SK-N-SH treated with all-trans-retinoic acid at 6 μM for 48 hours (cell line): Measurements from ENCODE around the gene RPP38.

Experiments used
- ATAC-seq: fragments of 200-7000 bp; cut with Tn5 transposase; 3 replicates; pipeline ENCODE4 v1.9.1; 2020; ENCODE audit warnings: mild to moderate bottlenecking, moderate library complexity
- ARNTL ChIP-seq: fragments of 450-650 bp; formaldehyde crosslinking; IDR thresholded peaks from 2 replicates; pipeline ENCODE4 v1.5.0; 2020; ENCODE audit warnings: low read depth, mild to moderate bottlenecking, moderate library complexity, borderline replicate concordance
- BACH2 ChIP-seq: fragments of 250-450 bp; sonication (Bioruptor Pico); IDR thresholded peaks from 2 replicates; pipeline ENCODE4 v1.9.0; 2021; ENCODE audit warnings: mild to moderate bottlenecking, borderline replicate concordance
- CSRNP3 ChIP-seq: fragments of 250-450 bp; sonication (Bioruptor Pico); IDR thresholded peaks from 2 replicates; pipeline ENCODE4 v1.5.1; 2021; ENCODE audit warnings: mild to moderate bottlenecking, moderate library complexity
- ESRRG ChIP-seq: fragments of 250-450 bp; sonication (Bioruptor Pico); IDR thresholded peaks from 2 replicates; pipeline ENCODE4 v1.6.1; 2021; ENCODE audit warnings: mild to moderate bottlenecking
- GLIS3 ChIP-seq: fragments of 250-450 bp; sonication (Bioruptor Pico); IDR thresholded peaks from 2 replicates; pipeline ENCODE4 v1.5.0; 2020; ENCODE audit warnings: mild to moderate bottlenecking, moderate library complexity
- ISL1 ChIP-seq: fragments of 250-450 bp; sonication (Bioruptor Pico); IDR thresholded peaks from 2 replicates; pipeline ENCODE4 v2.1.2; 2022; ENCODE audit warnings: mild to moderate bottlenecking, moderate library complexity
- OSR1 ChIP-seq: fragments of 250-450 bp; sonication (Bioruptor Pico); IDR thresholded peaks from 2 replicates; pipeline ENCODE4 v1.8.0; 2022; ENCODE audit warnings: moderate library complexity, mild to moderate bottlenecking, inconsistent platforms
- PPARA ChIP-seq: fragments of 250-450 bp; sonication (Bioruptor Pico); IDR thresholded peaks from 2 replicates; pipeline ENCODE4 v1.5.0; 2020; ENCODE audit warnings: mild to moderate bottlenecking, borderline replicate concordance
- RARB ChIP-seq: fragments of 250-450 bp; sonication (Bioruptor Pico); IDR thresholded peaks from 2 replicates; pipeline ENCODE4 v1.8.0; 2021; ENCODE audit warnings: mild to moderate bottlenecking, moderate library complexity
- SNAI2 ChIP-seq: fragments of 250-450 bp; sonication (Bioruptor Pico); IDR thresholded peaks from 2 replicates; pipeline ENCODE4 v1.5.0; 2020; ENCODE audit warnings: mild to moderate bottlenecking, moderate library complexity
- TOX ChIP-seq: fragments of 250-450 bp; sonication (Bioruptor Pico); IDR thresholded peaks from 2 replicates; pipeline ENCODE4 v1.8.0; 2021; ENCODE audit warnings: mild to moderate bottlenecking, moderate library complexity, borderline replicate concordance
- TSHZ2 ChIP-seq: fragments of 250-450 bp; sonication (Bioruptor Pico); IDR thresholded peaks from 2 replicates; pipeline ENCODE4 v1.5.0; 2020; ENCODE audit warnings: mild to moderate bottlenecking, moderate library complexity
- ZC3H10 ChIP-seq: fragments of 250-450 bp; sonication (Bioruptor Pico); IDR thresholded peaks from 2 replicates; pipeline ENCODE4 v1.5.1; 2021; ENCODE audit warnings: mild to moderate bottlenecking, moderate library complexity
- ZFP3 ChIP-seq: fragments of 250-450 bp; sonication (Bioruptor Pico); IDR thresholded peaks from 2 replicates; pipeline ENCODE4 v1.5.0; 2020; ENCODE audit warnings: mild to moderate bottlenecking, moderate library complexity
- ZNF565 ChIP-seq: fragments of 450-650 bp; formaldehyde crosslinking; conservative IDR thresholded peaks from 2 replicates; pipeline ENCODE4 v1.5.0; 2020; ENCODE audit warnings: low read depth, mild to moderate bottlenecking, moderate library complexity
- ZNF70 ChIP-seq: fragments of 450-650 bp; formaldehyde crosslinking; IDR thresholded peaks from 2 replicates; pipeline ENCODE4 v1.5.0; 2020; ENCODE audit warnings: mild to moderate bottlenecking, moderate library complexity
- ZNF8 ChIP-seq: fragments of 450-650 bp; formaldehyde crosslinking; IDR thresholded peaks from 2 replicates; pipeline ENCODE4 v1.5.0; 2020; ENCODE audit warnings: mild to moderate bottlenecking, moderate library complexity
- TF ChIP-seq, protein P1 (sequence below): fragments of 250-450 bp; sonication (Bioruptor Pico); IDR thresholded peaks from 2 replicates; pipeline ENCODE4 v1.8.0; 2020; ENCODE audit warnings: mild to moderate bottlenecking, moderate library complexity, borderline replicate concordance
- TF ChIP-seq, protein P2 (sequence below): fragments of 250-450 bp; sonication (Bioruptor Pico); IDR thresholded peaks from 2 replicates; pipeline ENCODE4 v1.5.1; 2020; ENCODE audit warnings: low read depth, mild to moderate bottlenecking, moderate library complexity
- TF ChIP-seq, protein P3 (sequence below): fragments of 250-450 bp; sonication (Bioruptor Pico); IDR thresholded peaks from 2 replicates; pipeline ENCODE4 v1.8.0; 2021; ENCODE audit warnings: low read depth, mild to moderate bottlenecking, moderate library complexity, borderline replicate concordance

RPP38 gene

GRCh38 chr10:15049533-15049932, 47.6 kb upstream of the RPP38 start (continued):
- TF ChIP-seq, protein P1, sequence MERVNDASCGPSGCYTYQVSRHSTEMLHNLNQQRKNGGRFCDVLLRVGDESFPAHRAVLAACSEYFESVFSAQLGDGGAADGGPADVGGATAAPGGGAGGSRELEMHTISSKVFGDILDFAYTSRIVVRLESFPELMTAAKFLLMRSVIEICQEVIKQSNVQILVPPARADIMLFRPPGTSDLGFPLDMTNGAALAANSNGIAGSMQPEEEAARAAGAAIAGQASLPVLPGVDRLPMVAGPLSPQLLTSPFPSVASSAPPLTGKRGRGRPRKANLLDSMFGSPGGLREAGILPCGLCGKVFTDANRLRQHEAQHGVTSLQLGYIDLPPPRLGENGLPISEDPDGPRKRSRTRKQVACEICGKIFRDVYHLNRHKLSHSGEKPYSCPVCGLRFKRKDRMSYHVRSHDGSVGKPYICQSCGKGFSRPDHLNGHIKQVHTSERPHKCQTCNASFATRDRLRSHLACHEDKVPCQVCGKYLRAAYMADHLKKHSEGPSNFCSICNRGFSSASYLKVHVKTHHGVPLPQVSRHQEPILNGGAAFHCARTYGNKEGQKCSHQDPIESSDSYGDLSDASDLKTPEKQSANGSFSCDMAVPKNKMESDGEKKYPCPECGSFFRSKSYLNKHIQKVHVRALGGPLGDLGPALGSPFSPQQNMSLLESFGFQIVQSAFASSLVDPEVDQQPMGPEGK (CRISPR knock-in tag) = no peak
- TF ChIP-seq ZNF565 (no peak), CSRNP3 (CRISPR knock-in tag) (no peak), PPARA (CRISPR knock-in tag) (no peak), ZFP3 (CRISPR knock-in tag) (no peak)
- TF ChIP-seq, protein P2, sequence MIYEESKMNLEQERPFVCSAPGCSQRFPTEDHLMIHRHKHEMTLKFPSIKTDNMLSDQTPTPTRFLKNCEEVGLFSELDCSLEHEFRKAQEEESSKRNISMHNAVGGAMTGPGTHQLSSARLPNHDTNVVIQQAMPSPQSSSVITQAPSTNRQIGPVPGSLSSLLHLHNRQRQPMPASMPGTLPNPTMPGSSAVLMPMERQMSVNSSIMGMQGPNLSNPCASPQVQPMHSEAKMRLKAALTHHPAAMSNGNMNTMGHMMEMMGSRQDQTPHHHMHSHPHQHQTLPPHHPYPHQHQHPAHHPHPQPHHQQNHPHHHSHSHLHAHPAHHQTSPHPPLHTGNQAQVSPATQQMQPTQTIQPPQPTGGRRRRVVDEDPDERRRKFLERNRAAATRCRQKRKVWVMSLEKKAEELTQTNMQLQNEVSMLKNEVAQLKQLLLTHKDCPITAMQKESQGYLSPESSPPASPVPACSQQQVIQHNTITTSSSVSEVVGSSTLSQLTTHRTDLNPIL (CRISPR knock-in tag) = no peak

GRCh38 chr10:15052121-15052520, 45.0 kb upstream of the RPP38 start:
- TF ChIP-seq TSHZ2 (CRISPR knock-in tag) = no peak
- no peak for TF ChIP-seq ZFP3 (CRISPR knock-in tag)
- TF ChIP-seq ARNTL (CRISPR knock-in tag) = no peak
- TF ChIP-seq, protein P3, sequence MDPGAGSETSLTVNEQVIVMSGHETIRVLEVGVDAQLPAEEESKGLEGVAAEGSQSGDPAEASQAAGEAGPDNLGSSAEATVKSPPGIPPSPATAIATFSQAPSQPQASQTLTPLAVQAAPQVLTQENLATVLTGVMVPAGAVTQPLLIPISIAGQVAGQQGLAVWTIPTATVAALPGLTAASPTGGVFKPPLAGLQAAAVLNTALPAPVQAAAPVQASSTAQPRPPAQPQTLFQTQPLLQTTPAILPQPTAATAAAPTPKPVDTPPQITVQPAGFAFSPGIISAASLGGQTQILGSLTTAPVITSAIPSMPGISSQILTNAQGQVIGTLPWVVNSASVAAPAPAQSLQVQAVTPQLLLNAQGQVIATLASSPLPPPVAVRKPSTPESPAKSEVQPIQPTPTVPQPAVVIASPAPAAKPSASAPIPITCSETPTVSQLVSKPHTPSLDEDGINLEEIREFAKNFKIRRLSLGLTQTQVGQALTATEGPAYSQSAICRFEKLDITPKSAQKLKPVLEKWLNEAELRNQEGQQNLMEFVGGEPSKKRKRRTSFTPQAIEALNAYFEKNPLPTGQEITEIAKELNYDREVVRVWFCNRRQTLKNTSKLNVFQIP (CRISPR knock-in tag) = no peak
- no peak for TF ChIP-seq RARB (CRISPR knock-in tag)
- no peak for TF ChIP-seq ESRRG (CRISPR knock-in tag)
- TF ChIP-seq, protein P2 (CRISPR knock-in tag) = no peak
- no peak for TF ChIP-seq GLIS3 (CRISPR knock-in tag)
- no peak for TF ChIP-seq SNAI2 (CRISPR knock-in tag)
- TF ChIP-seq ZNF565 = no peak

DNA sequence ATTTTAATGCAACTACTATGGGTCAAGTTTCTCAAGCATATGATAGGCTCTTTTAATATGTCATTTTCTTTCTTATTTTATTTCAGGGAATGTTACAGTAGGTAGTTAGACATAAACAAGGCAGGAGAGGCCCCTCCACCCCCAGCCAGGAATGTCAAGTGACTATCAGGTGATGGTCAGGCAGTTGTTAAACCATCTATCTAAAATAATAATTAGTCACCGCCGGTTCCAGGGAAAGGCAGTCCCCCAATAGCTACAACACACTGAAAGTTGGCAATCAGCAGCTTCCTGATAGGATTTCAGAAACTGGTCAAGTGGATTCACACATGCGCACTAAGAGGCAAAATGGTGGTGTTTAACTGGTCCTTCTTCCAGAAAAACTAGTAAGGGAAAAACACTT, 44.1 kb upstream of the RPP38 start:
- no peak for ATAC-seq
- TF ChIP-seq ZNF8 (CRISPR knock-in tag) (no peak), ESRRG (CRISPR knock-in tag) (no peak), PPARA (CRISPR knock-in tag) (no peak), ZNF70 (CRISPR knock-in tag) (no peak), ZC3H10 (CRISPR knock-in tag) (no peak)

More at GRCh38 chr10:15052121-15052520, 45.0 kb upstream of the RPP38 start:
- ATAC-seq = no peak

DNA sequence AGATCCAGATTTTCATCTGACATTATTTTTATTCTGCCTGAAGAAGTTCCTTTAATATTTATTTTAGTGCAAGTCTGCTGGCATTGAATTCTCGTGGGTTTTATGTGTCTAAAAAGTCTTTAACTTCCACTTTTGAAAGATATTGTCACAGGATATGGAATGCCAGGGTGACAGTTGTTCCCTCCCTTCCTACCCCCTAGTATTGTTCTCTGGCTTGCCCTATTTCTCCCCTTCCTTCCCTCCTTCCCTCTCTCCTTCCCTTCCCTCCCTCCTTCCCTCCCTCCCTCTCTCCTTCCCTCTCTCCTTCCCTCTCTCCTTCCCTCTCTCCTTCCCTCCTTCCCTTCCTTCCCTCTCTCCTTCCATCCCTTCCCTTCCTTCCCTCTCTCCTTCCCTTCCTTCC, 38.5 kb upstream of the RPP38 start:
- ATAC-seq = no peak
- TF ChIP-seq ZNF8 (CRISPR knock-in tag) (no peak), BACH2 (CRISPR knock-in tag) (no peak), ISL1 (CRISPR knock-in tag) (no peak), OSR1 (CRISPR knock-in tag) (no peak), ZNF565 (no peak), RARB (CRISPR knock-in tag) (no peak), TOX (no peak)
- TF ChIP-seq, protein P3 (CRISPR knock-in tag) = no peak
- TF ChIP-seq, protein P2 (CRISPR knock-in tag) = no peak
